Tibial nerve (tissue), 3 donors: Measurements from ENCODE around the gene TRIP10.

Experiments used
- POLR2A ChIP-seq, 2 donors: fragments of 450-650 bp; IDR thresholded peaks; one replicate each; pipeline ENCODE4 v1.6.1; 2017; ENCODE audit warnings: antibody characterized with exemption in 2 of 2, mild to moderate bottlenecking in 2 of 2, moderate library complexity in 2 of 2
- TF ChIP-seq, protein P1 (sequence below), 5 experiments: fragments of 200-600 bp in 3 of 5; fragments of 450-650 bp in 2 of 5; sonication (generic) in 3 of 5; IDR thresholded peaks; one replicate each; pipeline ENCODE4 v1.5.1; 2016 to 2019; ENCODE audit warnings: antibody characterized with exemption in 5 of 5, mild to moderate bottlenecking in 3 of 5, moderate library complexity in 2 of 5

DNA sequence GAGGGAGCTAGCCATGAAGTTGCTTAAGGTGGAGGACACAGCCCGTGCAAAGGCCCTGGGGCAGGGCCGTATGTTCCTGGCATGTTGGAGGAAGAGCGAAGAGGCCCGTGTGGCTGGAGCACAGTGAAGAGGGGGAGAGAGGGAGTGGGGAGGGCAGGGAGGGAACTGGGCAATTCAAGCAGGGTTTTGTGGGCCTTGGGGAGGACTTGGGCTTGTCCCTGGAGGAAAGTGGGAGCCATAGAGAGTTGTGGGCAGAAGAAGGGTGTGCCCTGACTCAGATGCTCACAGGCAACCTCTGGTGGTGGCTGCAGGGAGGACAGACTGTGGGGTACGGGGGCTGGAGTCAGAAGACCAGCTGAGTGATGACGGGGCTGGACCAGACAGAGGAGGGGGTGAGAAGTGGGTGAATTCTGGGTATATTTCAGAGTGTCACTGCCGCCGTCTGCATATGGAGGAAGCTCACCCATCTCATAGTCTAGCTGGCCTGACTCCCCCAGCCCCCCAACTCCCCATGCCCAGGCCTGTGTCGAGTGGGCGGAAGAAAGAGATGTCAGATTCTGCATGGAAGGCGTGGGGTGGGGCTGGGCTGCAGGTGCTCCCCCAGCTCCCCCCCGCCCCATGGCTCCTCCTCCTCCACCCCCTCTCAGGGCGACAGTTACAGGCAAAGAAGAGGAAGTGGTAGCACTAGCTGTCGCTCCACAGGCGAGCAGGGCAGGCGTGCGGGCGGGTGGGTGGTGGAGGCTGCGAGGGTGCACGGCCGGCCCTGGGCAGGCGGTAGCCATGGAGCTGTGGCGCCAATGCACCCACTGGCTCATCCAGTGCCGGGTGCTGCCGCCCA is 32.8 kb downstream of the TRIP10 start, which contains the start of gene VAV1:
- TF ChIP-seq, protein P1, sequence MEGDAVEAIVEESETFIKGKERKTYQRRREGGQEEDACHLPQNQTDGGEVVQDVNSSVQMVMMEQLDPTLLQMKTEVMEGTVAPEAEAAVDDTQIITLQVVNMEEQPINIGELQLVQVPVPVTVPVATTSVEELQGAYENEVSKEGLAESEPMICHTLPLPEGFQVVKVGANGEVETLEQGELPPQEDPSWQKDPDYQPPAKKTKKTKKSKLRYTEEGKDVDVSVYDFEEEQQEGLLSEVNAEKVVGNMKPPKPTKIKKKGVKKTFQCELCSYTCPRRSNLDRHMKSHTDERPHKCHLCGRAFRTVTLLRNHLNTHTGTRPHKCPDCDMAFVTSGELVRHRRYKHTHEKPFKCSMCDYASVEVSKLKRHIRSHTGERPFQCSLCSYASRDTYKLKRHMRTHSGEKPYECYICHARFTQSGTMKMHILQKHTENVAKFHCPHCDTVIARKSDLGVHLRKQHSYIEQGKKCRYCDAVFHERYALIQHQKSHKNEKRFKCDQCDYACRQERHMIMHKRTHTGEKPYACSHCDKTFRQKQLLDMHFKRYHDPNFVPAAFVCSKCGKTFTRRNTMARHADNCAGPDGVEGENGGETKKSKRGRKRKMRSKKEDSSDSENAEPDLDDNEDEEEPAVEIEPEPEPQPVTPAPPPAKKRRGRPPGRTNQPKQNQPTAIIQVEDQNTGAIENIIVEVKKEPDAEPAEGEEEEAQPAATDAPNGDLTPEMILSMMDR (IDR thresholded peaks at IDR 0.05), result no peak
- no peak for TF ChIP-seq POLR2A (IDR thresholded peaks at IDR 0.05)
